ENCODE measurements around the gene SH3GL3.

Gene SH3GL3

GRCh38 chr15:83445643-83446042 lies 1.5 kb upstream of the SH3GL3 start:
- Histone ChIP-seq H3K9me2 (replicated peaks; ENCODE audit: insufficient read depth, low read length) (no peaks in the 10 kb centered on the region), H3K4me2 (ENCODE audit: low read depth, low read length, poor library complexity, severe bottlenecking) (no peak overlapping the region), H4K20me1 (ENCODE audit: low read depth, low read length) (no peaks in the 10 kb centered on the region), H2AFZ (ENCODE audit: low read depth, low read length, severe bottlenecking) (no peak overlapping the region), H3K9ac (ENCODE audit: low read length) (no peak overlapping the region), H3K27ac (ENCODE audit: low read depth, low read length) (no peak overlapping the region), H3K27me3 (ENCODE audit: low read length) (no peaks in the 10 kb centered on the region), H3K4me3 (ENCODE audit: insufficient read depth, low read length, poor library complexity, severe bottlenecking) (no peak overlapping the region), H3K9me3 (ENCODE audit: insufficient read depth, low read length) (no peaks in the 10 kb centered on the region), H3K36me3 (ENCODE audit: low read length) (no peaks in the 10 kb centered on the region), H3K79me2 (ENCODE audit: insufficient read depth, low read length) (no peaks in the 10 kb centered on the region), H3F3A (ENCODE audit: insufficient read depth) (no peaks in the 10 kb centered on the region)
- TF ChIP-seq CTCF (IDR thresholded peaks at IDR 0.05; ENCODE audit: insufficient read depth, low read length, poor library complexity, severe bottlenecking) (no peak), EZH2phosphoT487 (conservative IDR thresholded peaks at IDR 0.05; ENCODE audit: low read length) (no peak)

DNA sequence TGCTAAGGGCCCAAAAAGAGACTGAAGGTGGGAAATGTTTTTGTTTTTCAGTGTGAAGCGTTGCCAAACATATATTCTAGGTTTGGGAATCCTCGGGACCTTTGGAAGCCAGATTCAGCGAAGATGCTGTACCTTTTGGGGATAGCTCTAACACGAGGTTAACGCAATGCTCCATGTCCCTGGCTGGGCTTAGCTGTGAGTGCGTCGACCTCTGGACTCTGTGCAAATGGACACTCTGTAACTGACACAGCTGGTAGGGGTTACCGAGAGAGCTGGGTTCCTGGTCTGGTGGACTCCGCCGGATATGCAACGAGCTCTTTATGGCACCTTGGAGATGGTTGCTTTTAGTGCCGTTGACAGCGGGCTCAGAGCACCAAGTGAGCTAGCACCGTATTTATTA lies 724 bp upstream of the SH3GL3 start:
- Histone ChIP-seq H3K79me2 (ENCODE audit: insufficient read depth, low read length) (no peaks in the 10 kb centered on the region), H3K4me2 (ENCODE audit: low read depth, low read length, poor library complexity, severe bottlenecking) (no peak overlapping the region), H3K4me3 (ENCODE audit: insufficient read depth, low read length, poor library complexity, severe bottlenecking) (no peak overlapping the region), H4K20me1 (ENCODE audit: low read depth, low read length) (no peaks in the 10 kb centered on the region), H3K9me3 (ENCODE audit: insufficient read depth, low read length) (no peaks in the 10 kb centered on the region), H2AFZ (ENCODE audit: low read depth, low read length, severe bottlenecking) (no peak overlapping the region), H3K36me3 (ENCODE audit: low read length) (no peaks in the 10 kb centered on the region), H3K27me3 (ENCODE audit: low read length) (no peaks in the 10 kb centered on the region), H3F3A (ENCODE audit: insufficient read depth) (no peaks in the 10 kb centered on the region), H3K27ac (ENCODE audit: low read depth, low read length) (no peak overlapping the region), H3K9me2 (replicated peaks; ENCODE audit: insufficient read depth, low read length) (no peaks in the 10 kb centered on the region), H3K9ac (ENCODE audit: low read length) (no peak overlapping the region)
- TF ChIP-seq EZH2phosphoT487 (conservative IDR thresholded peaks at IDR 0.05; ENCODE audit: low read length) (no peak), CTCF (IDR thresholded peaks at IDR 0.05; ENCODE audit: insufficient read depth, low read length, poor library complexity, severe bottlenecking) (no peak)

- H3K9me2 ChIP-seq (replicated peaks; ENCODE audit: insufficient read depth, low read length): no peaks in the 10 kb centered on the region
- H3K4me3 ChIP-seq (ENCODE audit: insufficient read depth, low read length, poor library complexity, severe bottlenecking): no peak overlapping the region
- no peaks in the 10 kb centered on the region for H3K9me3 ChIP-seq (ENCODE audit: insufficient read depth, low read length)
- H3K27me3 ChIP-seq (ENCODE audit: low read length): no peaks in the 10 kb centered on the region
- no peaks in the 10 kb centered on the region for H3F3A ChIP-seq (ENCODE audit: insufficient read depth)
- no peak overlapping the region for H3K4me2 ChIP-seq (ENCODE audit: low read depth, low read length, poor library complexity, severe bottlenecking)
- no peak for TF ChIP-seq CTCF (IDR thresholded peaks at IDR 0.05; ENCODE audit: insufficient read depth, low read length, poor library complexity, severe bottlenecking)
- TF ChIP-seq EZH2phosphoT487 (conservative IDR thresholded peaks at IDR 0.05; ENCODE audit: low read length): no peak
- no peak overlapping the region for H2AFZ ChIP-seq (ENCODE audit: low read depth, low read length, severe bottlenecking)
- no peaks in the 10 kb centered on the region for H3K36me3 ChIP-seq (ENCODE audit: low read length)
- H3K79me2 ChIP-seq (ENCODE audit: insufficient read depth, low read length): no peaks in the 10 kb centered on the region
- H3K27ac ChIP-seq (ENCODE audit: low read depth, low read length): no peak overlapping the region
- H3K9ac ChIP-seq (ENCODE audit: low read length): no peak overlapping the region
- H4K20me1 ChIP-seq (ENCODE audit: low read depth, low read length): no peaks in the 10 kb centered on the region
Observed at GRCh38 chr15:83449250-83449671, 2.1 kb downstream of the SH3GL3 start.

Data from SU-DHL-6 (cell line).